GM12892 (cell line): ENCODE results near the gene TBCE.

ENCODE experiments used
- POLR2A ChIP-seq: IDR thresholded peaks from 2 replicates; pipeline ENCODE4 v1.6.1; 2011; ENCODE audit warnings: low read depth, low read length, control low read depth
- POLR2AphosphoS5 ChIP-seq: IDR thresholded peaks from 2 replicates; pipeline ENCODE4 v1.6.1; 2011; ENCODE audit warnings: low read depth, low read length, control low read depth
- TAF1 ChIP-seq: IDR thresholded peaks from 2 replicates; pipeline ENCODE4 v1.6.1; 2011; ENCODE audit warnings: low read depth, mild to moderate bottlenecking, control low read depth, low read length, borderline replicate concordance

- no peak for TF ChIP-seq POLR2A
- TF ChIP-seq POLR2AphosphoS5, result no peak
- no peak for TF ChIP-seq TAF1
Measured at GRCh38 chr1:235450433-235450832, 83.2 kb downstream of the TBCE start.
